Breast epithelium (tissue), 4 donors: ENCODE results near the gene UBE2O. TPM values are rescaled to one million over a fixed set of nuclear protein-coding genes. Genes with fewer than 3 reads are reported as not detected.
A peak's percentile ranks its signal among the peaks of the same experiment; 100 is the strongest.

ENCODE experiments used
- DNase-seq, 2 donors: peaks; one replicate each; pipeline ENCODE4 v3.0.0-alpha.2; 2019; ENCODE audit warnings: low spot score in 2 of 2
- H3K27ac ChIP-seq, 2 donors: fragments of 200-600 bp; sonication (generic) in 1 of 2; one replicate each; pipeline ENCODE4 v1.5.1; 2016 to 2019; ENCODE audit warnings: mild to moderate bottlenecking in 1 of 2
- H3K27me3 ChIP-seq, 2 donors: fragments of 200-600 bp; sonication (generic) in 1 of 2; one replicate each; pipeline versions ENCODE4 v1.5.1 to v1.6.0; 2017 to 2019; ENCODE audit warnings: control low read depth in 1 of 2, mild to moderate bottlenecking in 1 of 2
- H3K36me3 ChIP-seq: fragments of 200-600 bp; one replicate; pipeline ENCODE4 v1.5.1; 2019
- H3K4me1 ChIP-seq, 2 donors: fragments of 200-600 bp; sonication (generic); one replicate each; pipeline ENCODE4 v1.5.1; 2016 to 2019; ENCODE audit warnings: control low read depth in 1 of 2
- H3K4me3 ChIP-seq, 3 donors: fragments of 200-600 bp; sonication (generic); 1 replicate in 2 of 3; 2 replicates in 1 of 3; pipeline ENCODE4 v1.5.1; 2016 to 2019; ENCODE audit warnings: mild to moderate bottlenecking in 3 of 3, moderate library complexity in 2 of 3
- H3K9me3 ChIP-seq, 2 donors: fragments of 200-600 bp; sonication (generic) in 1 of 2; one replicate each; pipeline ENCODE4 v1.5.1; 2016 to 2019; ENCODE audit warnings: control low read depth in 1 of 2
- POLR2A ChIP-seq: fragments of 450-650 bp; IDR thresholded peaks from one replicate; pipeline ENCODE4 v1.6.1; 2016; ENCODE audit warnings: antibody characterized with exemption, mild to moderate bottlenecking, moderate library complexity
- POLR2AphosphoS5 ChIP-seq, 3 donors: sonication (generic); formaldehyde crosslinking; IDR thresholded peaks; one replicate each; pipeline ENCODE4 v1.6.1; 2017; ENCODE audit warnings: antibody characterized with exemption in 3 of 3
- intact Hi-C: fragments of 100-400 bp; cut with DNase I; formaldehyde crosslinking; loops from one replicate; pipeline ENCODE4 v1.15.1; 2023; ENCODE audit warnings: low total_unique reads
- total RNA-seq, 3 donors: library from RNA; depleted of rRNA; stranded (reverse); fragments of >200 nt; gene quantifications; one replicate each; pipeline ENCODE4 v1.1.0, GENCODE V29; 2016
- TF ChIP-seq, protein P1 (sequence below), 3 donors: fragments of 450-650 bp; IDR thresholded peaks; one replicate each; pipeline ENCODE4 v1.5.1; 2016 to 2017; ENCODE audit warnings: antibody characterized with exemption in 3 of 3, mild to moderate bottlenecking in 3 of 3, moderate library complexity in 3 of 3

The UBE2O gene
- total RNA-seq, 3 donors from 2014 or later, result 17.4 to 22.5 (median 17.7) TPM

DNA sequence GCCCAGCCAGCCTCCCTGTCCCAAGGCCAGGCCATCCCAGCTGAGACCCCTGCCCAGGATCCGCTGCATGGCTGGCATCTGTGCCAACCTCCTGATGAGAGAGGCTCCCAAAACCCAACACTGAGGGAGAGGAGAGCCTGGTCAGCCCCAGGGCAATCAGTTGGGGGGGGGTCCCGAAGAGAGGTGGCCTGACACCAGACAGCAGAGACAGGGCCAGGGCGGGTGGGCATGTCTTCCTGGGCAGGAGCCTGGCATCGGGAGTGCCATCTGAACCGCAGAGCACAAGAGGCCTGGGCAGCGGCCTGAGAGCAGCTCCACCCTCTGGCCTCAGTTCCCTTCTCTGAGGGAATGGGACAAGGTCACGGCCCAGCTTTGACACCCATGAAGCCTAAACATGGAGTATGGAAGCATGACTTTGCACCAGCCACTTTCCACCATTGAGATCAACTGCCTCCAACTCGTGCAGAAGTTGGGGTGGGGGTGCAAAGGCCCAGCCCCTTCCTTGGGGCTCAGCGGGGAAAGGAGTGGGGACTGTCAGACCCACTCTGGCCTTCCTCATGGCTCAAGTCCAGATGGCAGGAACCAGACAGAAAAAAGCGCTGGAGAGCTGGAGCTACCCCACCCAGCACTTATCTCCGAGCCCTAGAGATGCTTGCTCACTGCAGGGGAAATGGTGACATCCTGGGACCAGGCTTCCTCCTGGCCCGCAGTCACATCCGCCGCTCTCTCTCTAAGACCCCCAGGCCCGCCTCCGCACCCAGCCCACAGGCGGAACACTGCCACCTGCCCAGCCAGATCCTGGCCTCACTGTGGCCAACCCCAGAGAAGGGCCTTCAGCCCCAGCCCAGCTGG, 38.5 kb upstream of the UBE2O start:
- Histone ChIP-seq H3K36me3 (no peaks in the 10 kb centered on the region), H3K27me3 (no peaks in the 10 kb centered on the region), H3K4me3 (no peak overlapping the region), H3K9me3 (no peaks in the 10 kb centered on the region), H3K27ac (peak overlapping the region in 1 of 2 donors; percentile 77), H3K4me1 (peaks cover 0 to 7% of the 10 kb centered on the region in 2 donors)
- TF ChIP-seq, protein P1, sequence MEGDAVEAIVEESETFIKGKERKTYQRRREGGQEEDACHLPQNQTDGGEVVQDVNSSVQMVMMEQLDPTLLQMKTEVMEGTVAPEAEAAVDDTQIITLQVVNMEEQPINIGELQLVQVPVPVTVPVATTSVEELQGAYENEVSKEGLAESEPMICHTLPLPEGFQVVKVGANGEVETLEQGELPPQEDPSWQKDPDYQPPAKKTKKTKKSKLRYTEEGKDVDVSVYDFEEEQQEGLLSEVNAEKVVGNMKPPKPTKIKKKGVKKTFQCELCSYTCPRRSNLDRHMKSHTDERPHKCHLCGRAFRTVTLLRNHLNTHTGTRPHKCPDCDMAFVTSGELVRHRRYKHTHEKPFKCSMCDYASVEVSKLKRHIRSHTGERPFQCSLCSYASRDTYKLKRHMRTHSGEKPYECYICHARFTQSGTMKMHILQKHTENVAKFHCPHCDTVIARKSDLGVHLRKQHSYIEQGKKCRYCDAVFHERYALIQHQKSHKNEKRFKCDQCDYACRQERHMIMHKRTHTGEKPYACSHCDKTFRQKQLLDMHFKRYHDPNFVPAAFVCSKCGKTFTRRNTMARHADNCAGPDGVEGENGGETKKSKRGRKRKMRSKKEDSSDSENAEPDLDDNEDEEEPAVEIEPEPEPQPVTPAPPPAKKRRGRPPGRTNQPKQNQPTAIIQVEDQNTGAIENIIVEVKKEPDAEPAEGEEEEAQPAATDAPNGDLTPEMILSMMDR (IDR thresholded peaks at IDR 0.05), result no peak
- no peak for TF ChIP-seq POLR2A
- TF ChIP-seq POLR2AphosphoS5 (IDR thresholded peaks at IDR 0.05), result no peak
- no peak for DNase-seq
- intact Hi-C loops, result no loop called here

DNA sequence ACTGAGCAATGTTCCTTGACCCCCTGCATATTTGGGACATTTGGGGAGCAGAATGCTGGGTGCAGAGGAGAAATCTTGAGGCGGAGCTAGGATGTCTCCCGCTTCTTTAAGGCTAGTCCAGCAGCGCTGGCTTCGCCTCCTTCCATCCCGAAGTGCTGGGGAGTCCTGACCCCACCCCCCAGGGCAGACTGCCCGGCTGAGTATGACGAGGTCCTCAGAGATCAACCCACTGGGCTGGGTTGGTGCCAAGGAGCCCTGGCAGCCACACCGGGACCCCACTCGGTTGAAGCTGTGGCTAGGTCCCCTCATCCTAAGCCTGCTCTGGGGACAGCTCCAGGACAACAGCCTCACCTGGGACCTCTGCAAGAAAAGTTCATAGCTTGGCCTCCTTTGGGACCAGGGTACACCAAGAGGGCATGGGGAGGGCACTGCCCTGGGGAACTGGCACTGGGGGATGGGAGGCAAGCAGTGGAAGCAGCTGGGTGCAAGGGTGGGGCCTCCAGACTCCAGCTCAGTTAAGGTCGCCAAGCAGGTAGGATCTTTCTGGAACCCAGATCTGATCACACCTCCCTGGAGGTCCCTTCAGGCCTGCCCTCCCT, 37.3 kb upstream of the UBE2O start:
- no peak for DNase-seq
- no peak for TF ChIP-seq POLR2A
- TF ChIP-seq, protein P1 (IDR thresholded peaks at IDR 0.05), result no peak
- no peak overlapping the region for H3K4me3 ChIP-seq
- H3K27ac ChIP-seq, result no peak overlapping the region
- intact Hi-C loops, result no loop called here
- H3K4me1 ChIP-seq, result peaks cover 0 to 7% of the 10 kb centered on the region in 2 donors
- H3K9me3 ChIP-seq, result no peaks in the 10 kb centered on the region
- no peaks in the 10 kb centered on the region for H3K36me3 ChIP-seq
- no peaks in the 10 kb centered on the region for H3K27me3 ChIP-seq

DNA sequence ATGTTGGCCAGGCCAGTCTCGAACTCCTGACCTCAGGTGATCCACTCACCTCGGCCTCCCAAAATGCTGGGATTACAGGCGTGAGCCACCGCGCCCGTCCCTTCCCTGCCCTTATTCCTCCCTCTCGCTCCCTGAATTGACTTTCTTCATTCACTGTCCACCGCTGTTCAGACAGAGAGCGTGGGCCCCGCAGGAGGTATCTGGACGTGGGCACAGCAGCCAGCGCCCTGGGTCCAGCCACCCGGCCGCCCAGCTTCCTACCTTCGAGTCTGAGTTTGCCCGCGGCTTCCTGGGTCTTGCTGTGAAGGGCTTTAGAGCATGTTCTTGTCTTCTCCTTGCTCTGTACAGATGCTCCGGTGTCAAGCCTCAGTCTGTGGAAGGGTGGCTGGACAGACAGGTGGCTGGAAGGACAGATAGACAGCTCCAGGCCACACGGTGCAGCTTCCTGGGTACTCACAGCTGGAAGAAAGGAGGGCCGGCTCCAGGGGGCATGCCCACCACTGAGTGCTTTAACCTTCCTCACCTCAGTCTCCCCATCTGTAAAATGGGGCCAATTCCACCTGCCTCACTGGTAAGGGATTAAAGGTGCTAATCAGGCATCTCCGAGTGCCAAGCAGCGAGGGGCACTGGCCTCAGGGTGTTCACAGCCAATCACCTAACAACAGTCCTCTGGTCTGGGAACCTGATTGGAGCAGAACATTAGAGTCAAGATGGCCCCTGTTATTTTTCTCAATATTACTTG, 34.7 kb upstream of the UBE2O start:
- Histone ChIP-seq H3K4me3 (no peak overlapping the region), H3K4me1 (no peaks in the 10 kb centered on the region), H3K9me3 (no peaks in the 10 kb centered on the region), H3K27ac (no peak overlapping the region), H3K27me3 (no peaks in the 10 kb centered on the region), H3K36me3 (no peaks in the 10 kb centered on the region)
- intact Hi-C loops, result no loop called here
- TF ChIP-seq POLR2A, result no peak
- no peak for TF ChIP-seq POLR2AphosphoS5 (IDR thresholded peaks at IDR 0.05)
- TF ChIP-seq, protein P1 (IDR thresholded peaks at IDR 0.05), result no peak
- no peak for DNase-seq

GRCh38 chr17:76485569-76485968, 32.6 kb upstream of the UBE2O start:
- no peak for TF ChIP-seq POLR2A
- TF ChIP-seq POLR2AphosphoS5 (IDR thresholded peaks at IDR 0.05), result peak; percentile 26 to 57 (median 37)
- TF ChIP-seq, protein P1 (IDR thresholded peaks at IDR 0.05), result no peak
- no peaks in the 10 kb centered on the region for H3K27me3 ChIP-seq
- no peaks in the 10 kb centered on the region for H3K36me3 ChIP-seq
- no peaks in the 10 kb centered on the region for H3K9me3 ChIP-seq
- no peak overlapping the region for H3K27ac ChIP-seq
- no peak overlapping the region for H3K4me3 ChIP-seq
- no peaks in the 10 kb centered on the region for H3K4me1 ChIP-seq
- intact Hi-C loops, result no loop called here
- no peak for DNase-seq
